B cell (primary cell): Measurements from ENCODE around the gene VWCE. TPM values are rescaled to one million over a fixed set of nuclear protein-coding genes. Genes with fewer than 3 reads are reported as not detected.
"Not testable (repeated sequence)": the region's sequence is repeated elsewhere in the genome, so short reads cannot be mapped to it uniquely, and the experiment has no call there.

Experiments used
- ATAC-seq: fragments of 200-7000 bp; cut with Tn5 transposase; one replicate; pipeline ENCODE4 v1.10.0; 2021; ENCODE audit warnings: low read depth, mild to moderate bottlenecking, moderate number of reproducible peaks, moderate library complexity
- CTCF ChIA-PET: fragments of 350-600 bp; sonication (Branson Sonifier 250); formaldehyde crosslinking; loops from one replicate; lab custom pipeline; 2021; ENCODE audit warnings: antibody characterized with exemption, inconsistent platforms; lab: Charles Lee
- POLR2A ChIA-PET: fragments of 350-600 bp; sonication (Branson Sonifier 250); formaldehyde crosslinking; loops from one replicate; lab custom pipeline; 2021; ENCODE audit warnings: antibody characterized with exemption; lab: Charles Lee
- DNase-seq: peaks from one replicate; pipeline ENCODE4 v3.0.0; 2013
- H2AFZ ChIP-seq: 2 replicates; pipeline ENCODE4 v1.6.1; 2012; ENCODE audit warnings: mild to moderate bottlenecking, low read depth, low read length; ENCODE audit not compliant: insufficient read depth, poor library complexity, severe bottlenecking
- H3K27ac ChIP-seq, 2 donors: 1 replicate in 1 of 2; 2 replicates in 1 of 2; pipeline ENCODE4 v1.5.1; 2012 to 2013; ENCODE audit warnings: low read length in 2 of 2, mild to moderate bottlenecking in 2 of 2, moderate library complexity in 1 of 2
- H3K27me3 ChIP-seq, 4 experiments: fragments of 200-600 bp in 1 of 4; sonication (generic) in 1 of 4; replicated peaks in 1 of 4; 1 replicate in 2 of 4; 2 replicates in 2 of 4; pipeline versions ENCODE4 v1.6.1 to v1.7.0; 2013 to 2016; ENCODE audit warnings: low read length in 3 of 4, mild to moderate bottlenecking in 2 of 4, mixed read lengths in 1 of 4, moderate library complexity in 1 of 4; ENCODE audit not compliant: insufficient read depth in 4 of 4, control insufficient read depth in 3 of 4; ENCODE audit errors: control extremely low read depth in 1 of 4
- H3K36me3 ChIP-seq, 2 experiments: replicated peaks in 1 of 2; 1 replicate in 1 of 2; 2 replicates in 1 of 2; pipeline versions ENCODE4 v1.6.1 to v1.7.1; 2013; ENCODE audit warnings: low read length in 1 of 2; ENCODE audit not compliant: insufficient read depth in 2 of 2, control insufficient read depth in 1 of 2; ENCODE audit errors: control extremely low read depth in 1 of 2, extremely low read depth in 1 of 2
- H3K4me1 ChIP-seq, 2 donors: fragments of 200-600 bp in 1 of 2; sonication (generic) in 1 of 2; 1 replicate in 1 of 2; 2 replicates in 1 of 2; pipeline versions ENCODE4 v1.5.1 to v1.6.1; 2013 to 2017; ENCODE audit warnings: low read length in 2 of 2; ENCODE audit not compliant: control insufficient read depth in 2 of 2, insufficient read depth in 2 of 2
- H3K4me2 ChIP-seq: replicated peaks from 2 replicates; pipeline ENCODE3; 2012; ENCODE audit warnings: mild to moderate bottlenecking, low read depth, low read length; ENCODE audit not compliant: poor library complexity, severe bottlenecking
- H3K4me3 ChIP-seq, 5 experiments: fragments of 200-600 bp in 1 of 5; sonication (generic) in 1 of 5; 1 replicate in 3 of 5; 2 replicates in 2 of 5; pipeline versions ENCODE4 v1.5.1 to v1.7.0; 2011 to 2016; ENCODE audit warnings: low read length in 4 of 5, mild to moderate bottlenecking in 4 of 5, low read depth in 2 of 5, control low read depth in 1 of 5, moderate library complexity in 1 of 5; ENCODE audit not compliant: insufficient read depth in 1 of 5; ENCODE audit errors: control extremely low read depth in 1 of 5, extremely low read depth in 1 of 5
- H3K79me2 ChIP-seq: fragments of 200-600 bp; sonication (generic); one replicate; pipeline ENCODE4 v1.6.0; 2016; ENCODE audit warnings: low read length; ENCODE audit not compliant: control insufficient read depth, insufficient read depth
- H3K9ac ChIP-seq: fragments of 200-600 bp; sonication (generic); 2 replicates; pipeline ENCODE4 v1.6.1; 2017; ENCODE audit warnings: mild to moderate bottlenecking, low read length, moderate library complexity
- H3K9me3 ChIP-seq, 3 donors: one replicate each; pipeline versions ENCODE4 v1.6.1 to v1.7.1; 2013; ENCODE audit warnings: low read length in 2 of 3; ENCODE audit not compliant: control insufficient read depth in 2 of 3, insufficient read depth in 1 of 3; ENCODE audit errors: control extremely low read depth in 1 of 3
- H4K20me1 ChIP-seq: 2 replicates; pipeline ENCODE4 v1.6.0; 2012; ENCODE audit warnings: mild to moderate bottlenecking, low read length; ENCODE audit not compliant: insufficient read depth, control insufficient read depth, poor library complexity, severe bottlenecking
- H3K27ac Mint-ChIP-seq: one replicate; pipeline ENCODE4 v1.8.0; 2021; ENCODE audit warnings: mixed read lengths
- H3K27me3 Mint-ChIP-seq: one replicate; pipeline ENCODE4 v1.8.0; 2021; ENCODE audit warnings: mixed read lengths
- H3K4me1 Mint-ChIP-seq: one replicate; pipeline ENCODE4 v1.8.0; 2021; ENCODE audit warnings: mixed read lengths
- H3K4me3 Mint-ChIP-seq: one replicate; pipeline ENCODE4 v1.8.0; 2021; ENCODE audit warnings: mixed read lengths
- H3K9me3 Mint-ChIP-seq: one replicate; pipeline ENCODE4 v1.8.0; 2022; ENCODE audit warnings: mixed read lengths; ENCODE audit not compliant: insufficient read depth
- EZH2 ChIP-seq: IDR thresholded peaks from 2 replicates; pipeline ENCODE4 v1.6.1; 2012; ENCODE audit warnings: borderline replicate concordance, low read depth, mild to moderate bottlenecking, moderate library complexity, low read length; ENCODE audit not compliant: insufficient read depth, poor library complexity, severe bottlenecking
- WGBS: methylation state at CpG from one replicate; pipeline ENCODE4 v1.1.5; 2013; ENCODE audit warnings: missing lambda C conversion rate; ENCODE audit not compliant: insufficient coverage; 5-methylcytosine and 5-hydroxymethylcytosine counted together
- intact Hi-C: fragments of 100-400 bp; cut with micrococcal nuclease; formaldehyde crosslinking; loops from one replicate; pipeline ENCODE4 v1.10.0; 2022
- polyA plus RNA-seq: library from polyadenylated mRNA; depleted of rRNA; stranded (reverse); fragments of >200 nt; gene quantifications from 2 replicates; pipeline ENCODE4 v1.2.3, GENCODE V29; 2012
- total RNA-seq, 2 donors: library from RNA; stranded (reverse); fragments of 120-200 nt in 1 of 2; gene quantifications; 1 replicate in 1 of 2; 2 replicates in 1 of 2; pipeline versions ENCODE4 v1.2.3 to v1.2.4, GENCODE V29; 2013 to 2022
- TF ChIP-seq, protein P1 (sequence below): fragments of 200-600 bp; IDR thresholded peaks from one replicate; pipeline ENCODE4 v1.8.0; 2022; ENCODE audit warnings: antibody characterized with exemption, mild to moderate bottlenecking

The VWCE gene
- total and polyA plus RNA-seq, 2 donors (not counting 1 experiment from before 2014, with no cell fraction given): 0.37 to 0.39 TPM

DNA sequence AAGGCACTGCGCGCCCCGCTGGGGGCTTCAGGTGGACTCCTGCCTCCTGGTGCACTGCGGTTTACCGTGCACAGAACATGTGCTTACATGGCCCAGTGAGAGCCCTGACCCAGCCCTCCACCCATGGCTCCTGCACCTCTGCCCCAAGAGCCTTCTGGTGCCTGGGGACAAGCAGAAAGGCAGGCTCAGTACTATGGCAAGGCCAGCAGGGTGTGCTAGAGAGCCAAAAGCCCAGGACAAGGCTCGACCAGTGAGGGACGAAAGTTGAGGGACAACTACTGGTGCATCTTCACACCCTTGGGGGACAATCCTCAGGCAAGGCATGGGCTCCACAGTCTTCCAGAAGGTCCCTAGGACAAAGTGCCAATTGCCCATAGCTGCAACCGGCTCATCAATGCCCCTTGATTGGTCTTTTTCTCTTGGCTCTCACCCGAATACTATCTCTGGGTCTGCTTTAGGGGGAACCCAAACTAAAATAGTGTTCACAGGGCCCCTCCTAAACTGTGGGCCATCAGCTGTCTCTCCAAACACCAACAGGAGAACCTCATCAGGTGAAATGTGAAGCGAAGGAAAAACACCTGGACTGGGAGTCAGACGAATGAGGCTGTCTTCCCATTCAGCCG lies 40.6 kb downstream of the VWCE start:
- H3K4me1 Mint-ChIP-seq: no peaks in the 10 kb centered on the region
- intact Hi-C loops: loop anchor here (1.0 to 10.0 kb wide), 2 partner anchors 40 to 130 kb away; no protein-coding TSS in a partner anchor
- ATAC-seq (peak; percentile 84), DNase-seq (peak; percentile 71)
- no peak overlapping the region for H3K9ac ChIP-seq
- no peaks in the 10 kb centered on the region for H3K79me2 ChIP-seq
- H4K20me1 ChIP-seq: no peaks in the 10 kb centered on the region
- H3K9me3 ChIP-seq: no peaks in the 10 kb centered on the region
- H3K27me3 ChIP-seq: no peaks in the 10 kb centered on the region
- TF ChIP-seq, protein P1, sequence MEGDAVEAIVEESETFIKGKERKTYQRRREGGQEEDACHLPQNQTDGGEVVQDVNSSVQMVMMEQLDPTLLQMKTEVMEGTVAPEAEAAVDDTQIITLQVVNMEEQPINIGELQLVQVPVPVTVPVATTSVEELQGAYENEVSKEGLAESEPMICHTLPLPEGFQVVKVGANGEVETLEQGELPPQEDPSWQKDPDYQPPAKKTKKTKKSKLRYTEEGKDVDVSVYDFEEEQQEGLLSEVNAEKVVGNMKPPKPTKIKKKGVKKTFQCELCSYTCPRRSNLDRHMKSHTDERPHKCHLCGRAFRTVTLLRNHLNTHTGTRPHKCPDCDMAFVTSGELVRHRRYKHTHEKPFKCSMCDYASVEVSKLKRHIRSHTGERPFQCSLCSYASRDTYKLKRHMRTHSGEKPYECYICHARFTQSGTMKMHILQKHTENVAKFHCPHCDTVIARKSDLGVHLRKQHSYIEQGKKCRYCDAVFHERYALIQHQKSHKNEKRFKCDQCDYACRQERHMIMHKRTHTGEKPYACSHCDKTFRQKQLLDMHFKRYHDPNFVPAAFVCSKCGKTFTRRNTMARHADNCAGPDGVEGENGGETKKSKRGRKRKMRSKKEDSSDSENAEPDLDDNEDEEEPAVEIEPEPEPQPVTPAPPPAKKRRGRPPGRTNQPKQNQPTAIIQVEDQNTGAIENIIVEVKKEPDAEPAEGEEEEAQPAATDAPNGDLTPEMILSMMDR: peak; percentile 82
- TF ChIP-seq EZH2: no peak
- CTCF ChIA-PET: interaction anchor here (0.7 to 2.6 kb wide), 12 partner anchors 28 to 488 kb away, joined by 3 to 22 read pairs (median 3); partner anchors contain the start of genes TMEM216 and VWCE
- no peak overlapping the region for H3K4me2 ChIP-seq
- H3K27ac ChIP-seq: no peak overlapping the region
- H2AFZ ChIP-seq: peak overlapping the region; percentile 20
- no peaks in the 10 kb centered on the region for H3K4me1 ChIP-seq
- H3K36me3 ChIP-seq: no peaks in the 10 kb centered on the region
- H3K27ac Mint-ChIP-seq: no peak overlapping the region
- H3K4me3 Mint-ChIP-seq: no peak overlapping the region
- 65% methylated on average over 9 of the region's 12 CpGs for WGBS
- POLR2A ChIA-PET: no interaction called here
- H3K4me3 ChIP-seq: no peak overlapping the region
- H3K27me3 Mint-ChIP-seq: no peaks in the 10 kb centered on the region
- no peaks in the 10 kb centered on the region for H3K9me3 Mint-ChIP-seq

DNA sequence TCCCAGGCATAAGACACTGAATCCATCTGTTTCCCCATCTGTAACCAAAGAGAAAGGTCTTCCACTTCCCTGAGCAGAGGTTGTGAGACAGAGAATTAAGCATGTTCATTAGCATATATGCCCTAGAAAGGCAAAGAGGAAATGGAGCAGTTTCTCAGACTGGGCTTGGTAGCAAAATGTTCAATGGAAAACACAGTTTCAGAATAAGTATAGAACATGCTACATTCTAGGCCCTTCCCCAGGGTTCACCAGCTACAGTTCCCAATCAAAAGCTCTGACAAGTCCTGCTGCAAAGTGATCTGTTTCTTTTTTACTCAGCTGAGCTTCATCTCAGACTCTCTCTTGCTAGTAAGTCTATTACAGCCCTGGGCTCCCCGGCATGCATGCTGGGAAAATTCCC lies 42.8 kb downstream of the VWCE start:
- not testable (repeated sequence) for H3K4me1 Mint-ChIP-seq, H4K20me1 ChIP-seq, H3K9me3 Mint-ChIP-seq, H3K4me3 ChIP-seq, H3K4me3 Mint-ChIP-seq, H3K79me2 ChIP-seq, ATAC-seq, H3K9me3 ChIP-seq, H3K27ac Mint-ChIP-seq, H3K27me3 Mint-ChIP-seq, H3K9ac ChIP-seq, H3K36me3 ChIP-seq, H3K27me3 ChIP-seq, H3K4me1 ChIP-seq, H2AFZ ChIP-seq, H3K4me2 ChIP-seq, DNase-seq, H3K27ac ChIP-seq
- CTCF ChIA-PET: interaction anchor here (0.7 to 1.6 kb wide), 3 partner anchors 21 to 144 kb away, joined by 3 to 7 read pairs (median 3); no protein-coding TSS in a partner anchor
- WGBS: 92% methylated on average over 1 of the region's 1 CpG
- POLR2A ChIA-PET: interaction anchor here (0.6 kb wide), 1 partner anchor 193 kb away, joined by 4 read pairs; no protein-coding TSS in a partner anchor
- intact Hi-C loops: loop anchor here (10.0 kb wide), 1 partner anchor 132 kb away; no protein-coding TSS in a partner anchor

DNA sequence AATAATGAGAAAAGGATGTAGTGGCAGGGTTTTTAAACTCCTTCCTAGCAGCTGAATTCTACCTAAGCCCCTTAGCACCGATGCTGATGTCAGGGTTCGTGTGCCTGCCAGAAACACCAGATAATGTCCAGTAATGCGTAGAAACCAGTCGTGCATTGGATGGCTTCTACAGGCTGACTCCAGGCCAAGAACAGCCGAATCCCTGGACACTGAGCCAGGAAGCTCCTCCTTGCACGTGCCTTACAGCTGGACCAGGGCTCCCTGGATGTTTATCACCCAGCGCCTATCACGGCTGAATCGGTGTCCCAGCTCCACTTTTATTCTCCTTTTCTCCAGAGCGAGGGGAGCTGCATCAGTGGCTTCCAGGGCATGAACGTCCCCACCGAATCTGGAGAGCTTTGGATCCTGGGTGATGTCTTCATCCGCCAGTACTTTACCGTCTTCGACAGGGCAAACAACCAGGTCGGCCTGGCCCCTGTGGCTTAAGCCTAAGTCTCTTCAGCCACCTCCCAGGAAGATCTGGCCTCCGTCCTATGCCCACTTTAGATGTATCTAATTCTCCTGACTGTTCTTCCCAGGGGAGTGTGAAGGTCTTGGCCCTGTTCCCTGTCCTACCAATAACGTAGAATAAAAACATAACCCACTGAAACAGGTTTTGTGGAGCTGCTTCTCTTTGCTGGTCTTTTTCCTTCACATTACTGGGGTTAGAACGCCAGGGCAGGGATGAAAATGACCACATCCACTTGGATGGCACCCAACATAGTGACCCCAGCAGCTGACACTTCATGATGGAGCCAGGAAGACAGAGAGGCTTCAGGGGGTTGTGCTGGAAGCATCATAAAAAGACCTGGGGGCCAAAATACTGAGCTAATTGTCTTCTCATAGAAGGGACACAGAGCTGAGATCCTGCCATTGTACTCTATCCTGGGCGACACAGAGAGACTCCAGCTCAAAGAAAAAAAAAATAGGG lies 44.0 kb downstream of the VWCE start:
- intact Hi-C loops: loop anchor here (10.0 kb wide), 1 partner anchor 134 kb away; no protein-coding TSS in a partner anchor

More for the DNA sequence above, 44.0 kb downstream of the VWCE start:
- H3K4me3 ChIP-seq, H3K27ac Mint-ChIP-seq, POLR2A ChIA-PET, H3K4me3 Mint-ChIP-seq, H3K9ac ChIP-seq, H2AFZ ChIP-seq, H3K9me3 ChIP-seq, H3K36me3 ChIP-seq, H3K79me2 ChIP-seq, H3K4me2 ChIP-seq, H3K4me1 Mint-ChIP-seq, H3K9me3 Mint-ChIP-seq, ATAC-seq, H4K20me1 ChIP-seq, H3K27me3 Mint-ChIP-seq, DNase-seq, H3K27me3 ChIP-seq, H3K4me1 ChIP-seq, H3K27ac ChIP-seq: not testable (repeated sequence)
- 93% methylated on average over 16 of the region's 20 CpGs for WGBS
- CTCF ChIA-PET: interaction anchor here (0.7 to 1.6 kb wide), 4 partner anchors 22 to 185 kb away, joined by 3 to 7 read pairs (median 4); no protein-coding TSS in a partner anchor
